Measurements from ENCODE around the gene EMP3.

EMP3 gene

DNA sequence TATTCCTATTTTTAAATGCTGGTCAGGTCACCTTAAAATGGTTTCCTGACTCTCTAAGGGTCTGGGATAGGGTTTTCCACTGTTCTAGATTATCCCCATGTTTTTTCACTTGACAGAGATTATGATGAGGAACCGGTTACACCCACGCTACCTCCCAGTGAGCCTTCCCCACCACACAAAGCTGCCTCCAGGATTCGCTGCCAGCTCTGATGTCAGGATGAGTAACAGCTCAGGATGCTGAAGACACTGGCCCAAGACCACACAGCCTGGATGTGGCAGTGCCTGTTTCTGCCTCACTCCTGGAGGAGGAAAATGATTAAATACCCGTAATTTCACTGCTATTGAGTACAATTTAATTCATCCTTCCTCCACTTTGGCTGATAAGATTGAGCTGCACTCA is 32.6 kb upstream of the EMP3 start:
- H3K4me3 ChIP-seq (ENCODE audit: low read length), result no peak overlapping the region
- TF ChIP-seq, protein P1, sequence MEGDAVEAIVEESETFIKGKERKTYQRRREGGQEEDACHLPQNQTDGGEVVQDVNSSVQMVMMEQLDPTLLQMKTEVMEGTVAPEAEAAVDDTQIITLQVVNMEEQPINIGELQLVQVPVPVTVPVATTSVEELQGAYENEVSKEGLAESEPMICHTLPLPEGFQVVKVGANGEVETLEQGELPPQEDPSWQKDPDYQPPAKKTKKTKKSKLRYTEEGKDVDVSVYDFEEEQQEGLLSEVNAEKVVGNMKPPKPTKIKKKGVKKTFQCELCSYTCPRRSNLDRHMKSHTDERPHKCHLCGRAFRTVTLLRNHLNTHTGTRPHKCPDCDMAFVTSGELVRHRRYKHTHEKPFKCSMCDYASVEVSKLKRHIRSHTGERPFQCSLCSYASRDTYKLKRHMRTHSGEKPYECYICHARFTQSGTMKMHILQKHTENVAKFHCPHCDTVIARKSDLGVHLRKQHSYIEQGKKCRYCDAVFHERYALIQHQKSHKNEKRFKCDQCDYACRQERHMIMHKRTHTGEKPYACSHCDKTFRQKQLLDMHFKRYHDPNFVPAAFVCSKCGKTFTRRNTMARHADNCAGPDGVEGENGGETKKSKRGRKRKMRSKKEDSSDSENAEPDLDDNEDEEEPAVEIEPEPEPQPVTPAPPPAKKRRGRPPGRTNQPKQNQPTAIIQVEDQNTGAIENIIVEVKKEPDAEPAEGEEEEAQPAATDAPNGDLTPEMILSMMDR (conservative IDR thresholded peaks at IDR 0.05; ENCODE audit: low read length), result no peak
- peak; percentile 78 for DNase-seq (ENCODE audit: low read depth)

DNA sequence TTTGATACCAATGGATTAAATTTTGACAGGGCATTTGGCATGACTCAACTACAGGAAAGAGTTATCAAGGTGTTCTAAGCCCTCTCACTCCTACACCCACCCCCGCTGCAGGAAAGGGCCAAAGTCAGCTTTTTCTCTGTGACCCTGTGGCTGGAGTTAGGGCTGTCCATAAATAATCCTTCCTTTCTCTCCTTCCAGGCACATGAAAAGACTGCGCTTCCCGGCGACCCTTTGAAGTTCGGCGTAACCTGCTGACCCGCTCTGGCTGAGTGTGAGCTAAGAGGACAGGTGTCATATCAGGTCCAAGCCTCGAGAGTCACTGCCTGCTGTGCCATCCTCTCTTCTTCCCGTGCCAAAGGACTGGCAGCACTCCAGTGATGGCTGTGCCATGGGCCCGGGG is 29.9 kb upstream of the EMP3 start:
- no peak overlapping the region for H3K4me3 ChIP-seq (ENCODE audit: low read length)
- TF ChIP-seq, protein P1 (conservative IDR thresholded peaks at IDR 0.05; ENCODE audit: low read length), result no peak
- no peak for DNase-seq (ENCODE audit: low read depth)

DNA sequence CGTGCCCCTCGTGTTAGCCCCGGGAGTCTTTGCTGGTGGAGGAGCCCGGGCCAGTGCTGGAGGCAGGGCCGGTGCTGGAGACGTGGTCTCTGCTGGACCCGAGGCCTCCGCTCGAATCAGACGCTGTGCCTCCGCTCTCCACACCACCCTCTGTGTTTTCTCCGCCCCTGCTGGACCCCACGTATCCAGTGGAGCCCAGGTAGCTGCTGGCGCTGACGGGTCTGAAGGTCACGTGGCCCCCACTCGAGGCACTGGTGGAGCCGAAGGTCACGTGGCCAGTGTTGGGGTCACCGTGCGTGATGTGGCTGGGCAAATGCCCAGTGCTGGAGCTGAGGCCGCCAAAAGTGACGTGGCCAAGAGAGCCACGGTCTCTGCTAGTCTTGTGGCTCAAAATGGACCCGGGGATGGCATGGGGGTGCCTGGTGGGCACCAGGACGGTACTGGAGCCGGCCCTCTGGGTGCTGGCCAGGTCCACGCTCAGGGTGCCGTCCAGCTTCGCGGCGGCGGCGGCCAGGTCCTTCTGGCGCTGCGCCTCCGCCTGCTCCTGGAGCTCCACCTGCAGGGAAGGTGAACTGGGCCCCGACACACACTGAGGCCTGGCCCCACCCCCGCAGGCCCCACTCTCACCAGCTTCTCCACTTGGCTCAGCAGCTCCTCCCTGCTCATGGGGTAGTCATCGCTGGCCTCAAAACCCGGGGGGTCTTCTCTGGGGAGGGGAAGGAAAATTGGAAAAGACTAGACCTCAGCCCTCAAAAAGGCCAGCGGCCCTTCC is 28.2 kb upstream of the EMP3 start:
- TF ChIP-seq, protein P1 (conservative IDR thresholded peaks at IDR 0.05; ENCODE audit: low read length), result no peak
- no peak for DNase-seq (ENCODE audit: low read depth)
- H3K4me3 ChIP-seq (ENCODE audit: low read length), result no peak overlapping the region

DNA sequence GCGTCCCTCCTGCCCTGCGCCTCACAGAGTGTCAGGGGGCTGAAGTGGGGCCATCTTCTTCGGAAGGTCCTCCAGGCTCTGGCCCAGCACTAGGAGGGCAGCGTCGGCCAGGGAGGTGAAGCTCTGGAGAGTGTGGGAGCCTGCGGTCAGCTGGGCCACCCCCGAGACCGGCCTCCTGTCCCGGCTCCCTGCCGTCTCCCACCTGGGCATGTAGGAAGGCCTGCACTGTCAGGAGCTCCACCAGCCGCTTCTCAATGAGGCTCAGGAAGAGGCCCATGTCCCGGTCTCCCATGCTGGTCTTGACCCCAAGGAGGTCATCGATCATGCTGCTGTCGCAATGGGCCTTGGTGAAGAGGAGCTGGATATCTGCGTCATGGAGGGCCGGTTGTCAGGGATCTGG is 27.4 kb upstream of the EMP3 start:
- H3K4me3 ChIP-seq (ENCODE audit: low read length), result no peak overlapping the region
- no peak for DNase-seq (ENCODE audit: low read depth)
- TF ChIP-seq, protein P1 (conservative IDR thresholded peaks at IDR 0.05; ENCODE audit: low read length), result no peak

DNA sequence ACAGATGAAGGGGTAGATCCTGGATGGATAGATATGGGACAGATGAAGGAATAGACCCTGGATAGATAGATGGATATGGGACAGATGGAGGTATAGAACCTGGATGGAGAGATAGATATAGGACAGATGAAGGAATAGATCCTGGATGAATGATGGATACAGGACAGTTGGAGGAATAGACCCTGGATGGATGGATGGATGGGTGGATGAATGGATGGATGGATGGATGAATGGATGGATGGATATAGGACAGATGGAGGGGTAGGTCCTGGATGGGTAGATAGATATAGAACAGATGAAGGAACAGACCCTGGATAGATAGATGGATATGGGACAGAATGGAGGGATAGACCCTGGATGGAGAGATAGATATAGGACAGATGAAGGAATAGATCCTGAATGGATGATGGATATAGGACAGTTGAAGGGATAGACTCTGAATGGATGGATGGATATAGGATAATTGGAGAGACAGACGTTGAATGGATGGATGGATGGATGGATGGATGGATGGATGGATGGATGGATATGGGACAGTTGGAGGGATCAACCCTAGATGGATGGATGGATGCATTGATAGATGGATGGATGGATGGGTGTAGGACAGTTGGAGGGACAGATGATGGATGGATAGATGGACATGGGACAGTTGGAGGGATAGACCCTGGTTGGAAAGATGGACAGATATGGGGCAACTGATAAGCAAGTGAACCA is 23.3 kb upstream of the EMP3 start:
- H3K4me3 ChIP-seq (ENCODE audit: low read length), result no peak overlapping the region
- TF ChIP-seq, protein P1 (conservative IDR thresholded peaks at IDR 0.05; ENCODE audit: low read length), result no peak
- no peak for DNase-seq (ENCODE audit: low read depth)

DNA sequence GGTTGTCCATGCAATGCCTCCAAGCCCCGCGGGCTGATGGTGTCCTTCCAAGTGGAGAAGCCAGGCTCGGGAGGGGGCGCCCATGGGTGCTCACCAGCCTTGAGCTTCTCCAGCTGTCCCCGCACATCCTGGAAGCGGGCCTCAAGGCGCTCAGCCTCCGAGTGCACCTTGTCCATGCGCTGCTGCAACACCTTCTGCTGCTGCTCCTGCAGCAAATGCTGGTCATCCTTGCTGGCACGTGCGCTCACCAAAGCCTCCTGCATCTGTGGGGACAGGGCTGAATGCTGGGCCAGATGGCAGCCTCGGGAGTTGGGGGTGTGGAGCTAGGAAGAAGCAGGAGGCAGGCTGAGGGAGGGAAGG is 22.8 kb upstream of the EMP3 start:
- DNase-seq (ENCODE audit: low read depth), result no peak
- H3K4me3 ChIP-seq (ENCODE audit: low read length), result no peak overlapping the region
- TF ChIP-seq, protein P1 (conservative IDR thresholded peaks at IDR 0.05; ENCODE audit: low read length), result no peak

DNA sequence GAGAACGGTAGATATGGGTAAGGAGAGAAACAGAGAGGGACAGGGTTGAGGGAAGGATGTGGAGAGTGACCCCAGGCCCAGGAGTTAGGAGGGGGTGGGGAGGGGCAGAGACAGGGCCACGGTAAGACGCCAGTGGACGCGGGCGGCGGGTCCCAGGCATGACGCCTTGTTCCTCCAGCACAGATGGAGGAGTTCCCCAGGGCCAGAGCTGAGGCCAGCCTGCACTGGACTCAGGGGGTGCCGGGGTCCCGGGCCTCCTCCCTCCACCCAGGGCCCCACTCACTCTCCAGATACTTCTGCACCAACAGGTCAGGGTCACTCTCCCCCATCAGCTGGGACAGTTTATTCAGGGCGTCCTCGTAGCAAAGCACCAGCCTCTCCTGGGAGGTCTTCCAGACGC is 22.0 kb upstream of the EMP3 start:
- no peak overlapping the region for H3K4me3 ChIP-seq (ENCODE audit: low read length)
- TF ChIP-seq, protein P1 (conservative IDR thresholded peaks at IDR 0.05; ENCODE audit: low read length), result no peak
- DNase-seq (ENCODE audit: low read depth), result no peak

All from AG10803 (cell line).